ENCODE measurements around the gene CFAP46. TPM values are rescaled to one million over a fixed set of nuclear protein-coding genes. Genes with fewer than 3 reads are reported as not detected.
"Not testable (repeated sequence)": the region's sequence is repeated elsewhere in the genome, so short reads cannot be mapped to it uniquely, and the experiment has no call there.

The CFAP46 gene
- total RNA-seq, 2 experiments from 2014 or later, result 1.1 to 1.5 TPM

DNA sequence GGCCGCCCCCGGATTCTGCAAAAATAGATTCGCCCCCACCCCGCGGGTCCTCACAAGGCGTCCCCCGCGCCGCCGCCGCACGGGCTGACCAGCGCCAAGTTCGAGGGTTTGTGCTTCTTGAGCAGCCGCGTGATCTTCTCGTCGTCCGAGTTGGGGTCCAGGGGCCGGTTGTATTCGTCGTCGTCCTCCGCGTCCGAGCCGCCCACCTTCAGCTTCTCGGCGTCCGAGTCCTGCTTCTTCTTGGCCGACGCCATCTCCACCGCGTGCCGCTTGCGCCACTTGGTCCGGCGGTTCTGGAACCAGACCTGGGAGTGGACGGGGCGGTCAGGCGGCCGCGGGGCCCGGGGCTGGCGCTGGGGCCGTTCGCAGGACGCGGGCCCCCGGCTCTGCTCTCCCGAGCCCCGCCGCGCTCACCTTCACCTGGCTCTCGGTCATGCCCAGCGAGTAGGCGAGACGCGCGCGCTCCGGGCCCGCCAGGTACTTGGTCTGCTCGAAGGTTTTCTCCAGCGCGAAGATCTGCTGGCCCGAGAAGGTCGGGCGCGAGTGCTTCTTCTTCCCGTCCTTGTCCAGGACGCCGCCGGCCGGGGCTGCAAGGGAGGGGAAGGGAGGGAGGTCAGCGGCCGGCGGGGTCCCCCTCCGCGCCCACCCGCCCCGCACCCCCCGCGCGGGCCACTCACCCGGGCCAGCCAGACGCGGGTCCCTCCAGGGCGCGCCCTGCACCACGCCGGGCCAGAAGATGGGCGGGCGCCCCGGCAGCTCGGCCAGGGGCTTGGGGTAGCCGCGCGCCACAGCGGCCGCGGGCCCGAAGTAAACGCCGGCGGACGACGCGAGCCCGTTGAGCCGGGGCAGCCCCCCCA lies 157.3 kb downstream of the CFAP46 start:
- H3K9me3 Mint-ChIP-seq, result no peaks in the 10 kb centered on the region
- no peak overlapping the region for H3K4me3 Mint-ChIP-seq
- H3K36me3 Mint-ChIP-seq, result peaks cover 18% of the 10 kb centered on the region
- DNase-seq, result no peak
- no peaks in the 10 kb centered on the region for H3K4me1 Mint-ChIP-seq
- peaks cover 36% of the 10 kb centered on the region for H3K27me3 Mint-ChIP-seq
- no peak overlapping the region for H3K27ac Mint-ChIP-seq

DNA sequence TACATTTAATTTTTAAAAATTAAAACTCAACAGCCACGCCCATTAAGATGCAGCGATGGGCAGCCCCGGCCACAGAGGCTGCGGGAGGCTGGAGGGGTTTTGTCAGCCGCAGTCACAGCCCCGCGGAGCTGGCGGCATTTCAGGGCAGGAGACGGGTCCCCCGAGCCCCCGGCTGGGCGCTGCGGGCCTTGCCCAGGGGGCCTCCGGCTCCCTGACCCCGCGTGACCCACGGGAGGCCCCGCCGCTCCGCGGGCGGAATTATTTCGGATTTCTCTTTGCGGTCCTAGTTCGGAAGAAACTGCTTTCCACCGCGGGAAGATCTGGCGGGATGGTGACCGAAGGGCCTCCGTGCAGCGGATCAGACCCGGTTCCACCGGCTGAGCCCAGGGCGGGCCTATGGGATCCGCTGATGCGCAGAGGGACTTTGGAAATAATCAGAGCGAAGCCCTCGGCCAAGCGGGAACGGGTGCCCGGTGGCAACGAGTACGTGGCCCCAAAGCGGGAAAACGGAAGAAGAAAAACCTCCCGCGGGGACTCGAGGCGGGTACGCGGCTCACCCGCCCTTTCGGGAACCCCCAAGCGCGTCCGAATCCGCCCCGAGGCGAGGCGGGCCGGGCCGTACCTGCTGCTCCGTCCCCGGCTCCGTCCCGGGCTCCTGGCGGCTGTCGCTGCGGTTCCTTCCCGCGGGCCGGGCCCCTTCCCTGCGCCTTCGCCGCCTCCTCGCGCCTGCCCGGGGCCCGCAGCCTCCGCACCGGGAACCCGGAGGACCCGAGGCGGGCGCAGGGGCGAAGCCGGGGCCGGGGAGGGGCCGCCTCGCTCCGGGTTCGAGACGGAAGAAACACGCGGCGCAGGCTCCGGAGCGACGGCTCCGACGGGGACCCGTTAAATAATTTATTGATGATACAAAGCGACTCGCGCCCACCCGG lies 158.2 kb downstream of the CFAP46 start:
- Mint-ChIP-seq H3K36me3 (peaks cover 21% of the 10 kb centered on the region), H3K4me3 (no peak overlapping the region), H3K27me3 (peaks cover 30% of the 10 kb centered on the region), H3K27ac (no peak overlapping the region), H3K4me1 (no peaks in the 10 kb centered on the region), H3K9me3 (no peaks in the 10 kb centered on the region)
- DNase-seq, result no peak

DNA sequence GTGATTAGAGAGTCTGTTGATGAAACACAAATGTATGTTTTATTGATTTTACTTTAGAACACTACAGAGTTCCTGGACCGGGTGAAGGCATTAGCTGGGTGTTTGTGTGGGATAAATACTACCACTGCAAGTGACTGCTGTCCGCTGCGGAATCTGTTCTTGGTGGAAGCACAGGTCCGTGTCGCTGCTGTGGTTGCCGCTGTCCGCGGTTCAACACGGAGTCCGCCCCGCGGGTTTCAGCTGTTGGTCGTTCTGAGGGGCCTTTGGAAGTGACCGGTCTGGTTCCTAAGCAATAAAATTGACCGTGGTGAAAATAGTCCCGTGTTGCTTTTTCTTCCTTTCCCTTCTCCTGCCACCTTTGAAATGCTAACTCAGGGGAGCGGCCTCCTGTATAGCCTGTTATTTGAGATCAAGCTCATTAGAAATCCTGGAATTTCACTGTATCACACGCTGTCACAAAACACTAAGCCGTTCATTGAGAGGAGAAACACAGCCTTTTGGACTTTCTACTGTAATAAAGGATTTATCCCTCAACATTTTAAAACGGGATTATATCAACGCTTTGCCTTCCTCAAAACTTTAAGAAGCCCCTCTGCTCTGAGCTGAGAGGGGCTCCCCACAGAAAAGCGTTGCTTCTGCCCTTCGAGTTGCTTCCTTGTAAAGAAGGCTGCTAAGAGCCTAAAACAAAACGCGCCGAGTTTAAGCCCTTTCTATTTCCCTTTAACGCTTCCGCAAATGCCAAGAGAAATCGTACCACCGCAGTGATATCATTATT lies 159.0 kb downstream of the CFAP46 start:
- no peak for DNase-seq
- Mint-ChIP-seq H3K27me3 (peaks cover 26% of the 10 kb centered on the region), H3K27ac (no peak overlapping the region), H3K9me3 (no peaks in the 10 kb centered on the region), H3K36me3 (peaks cover 21% of the 10 kb centered on the region), H3K4me3 (no peak overlapping the region), H3K4me1 (no peaks in the 10 kb centered on the region)

DNA sequence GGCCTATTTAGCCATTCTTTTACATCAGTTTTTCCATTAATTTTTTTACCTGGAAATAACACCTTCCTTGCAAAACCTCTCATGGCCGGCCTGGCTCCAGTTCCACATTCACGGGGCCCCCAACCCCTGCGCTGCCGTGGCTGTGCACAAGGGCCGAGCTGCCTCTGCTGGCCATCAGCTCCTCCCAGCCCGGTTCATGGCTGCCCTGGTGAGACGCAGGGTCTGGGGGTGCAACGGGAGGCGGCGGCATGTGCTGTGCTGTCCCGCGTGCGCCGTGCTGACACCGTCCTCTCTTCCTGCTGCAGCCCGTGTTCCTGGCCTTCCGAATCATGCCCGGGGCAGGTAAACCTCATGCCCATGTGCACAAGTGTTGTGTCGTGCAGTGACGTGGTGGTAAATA lies 160.8 kb downstream of the CFAP46 start:
- no peak overlapping the region for H3K27ac Mint-ChIP-seq
- H3K9me3 Mint-ChIP-seq, result no peaks in the 10 kb centered on the region
- H3K36me3 Mint-ChIP-seq, result peaks cover 21% of the 10 kb centered on the region
- H3K4me3 Mint-ChIP-seq, result no peak overlapping the region
- DNase-seq, result no peak
- H3K4me1 Mint-ChIP-seq, result no peaks in the 10 kb centered on the region
- peaks cover 26% of the 10 kb centered on the region for H3K27me3 Mint-ChIP-seq

DNA sequence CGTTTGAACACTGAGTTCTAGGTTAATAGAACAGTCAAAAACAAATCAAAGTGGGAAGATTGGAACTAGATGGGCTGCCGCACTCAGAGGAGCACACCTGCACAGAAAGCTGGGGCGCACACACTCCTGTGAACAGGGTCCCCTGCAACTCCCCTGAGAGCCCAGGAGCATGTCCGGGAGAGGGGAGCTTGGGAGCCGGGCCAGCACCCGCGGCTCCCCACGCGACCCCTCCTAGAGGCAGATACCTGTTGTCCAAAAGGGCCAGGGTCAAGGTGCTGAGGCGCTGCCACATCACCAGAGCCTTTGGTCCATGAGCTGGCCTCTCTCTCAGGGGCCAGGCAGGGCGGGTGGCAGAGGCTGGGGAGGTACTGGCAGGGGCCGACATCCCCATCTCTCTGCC lies 162.0 kb downstream of the CFAP46 start:
- Mint-ChIP-seq H3K4me3 (no peak overlapping the region), H3K27me3 (peaks cover 23% of the 10 kb centered on the region), H3K36me3 (peaks cover 21% of the 10 kb centered on the region), H3K4me1 (no peaks in the 10 kb centered on the region), H3K27ac (no peak overlapping the region), H3K9me3 (no peaks in the 10 kb centered on the region)
- no peak for DNase-seq

DNA sequence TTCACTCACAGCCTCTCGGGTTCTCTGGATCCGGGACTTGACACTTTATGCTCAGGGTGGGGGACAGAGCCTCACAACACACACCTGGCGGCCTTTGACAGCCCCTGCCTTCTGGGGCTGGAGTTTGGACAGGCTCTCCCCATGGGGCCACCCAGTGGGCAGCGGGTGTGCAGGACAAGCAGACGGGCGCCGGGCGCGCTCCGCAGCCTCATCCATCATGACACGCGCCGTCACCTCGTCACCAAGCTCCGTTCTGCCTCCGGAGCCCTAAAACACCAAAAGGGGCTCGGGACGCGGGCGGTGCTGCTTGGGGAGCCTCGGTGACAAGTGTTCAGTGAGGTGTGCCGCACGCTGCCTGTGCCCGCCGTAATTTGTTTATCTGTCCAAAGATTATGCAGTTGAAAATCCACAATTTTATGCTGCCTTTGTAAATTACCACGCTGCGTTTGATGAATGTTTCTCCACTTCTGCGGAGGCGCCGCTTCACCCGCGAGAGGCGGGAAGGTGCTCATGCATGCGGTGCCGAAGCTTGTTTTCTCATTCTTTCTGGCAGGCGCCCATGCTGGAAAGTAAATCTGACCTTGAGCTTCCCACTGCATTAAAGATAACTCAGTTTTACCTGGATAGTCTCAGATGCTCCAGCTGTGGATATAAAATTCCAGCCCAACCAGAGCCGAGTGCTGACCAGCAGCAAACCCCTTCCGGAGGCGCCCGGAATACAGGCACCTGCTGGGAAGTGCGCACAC lies 162.6 kb downstream of the CFAP46 start:
- H3K4me1 Mint-ChIP-seq, result no peaks in the 10 kb centered on the region
- no peak overlapping the region for H3K27ac Mint-ChIP-seq
- DNase-seq, result no peak
- H3K27me3 Mint-ChIP-seq, result peaks cover 17% of the 10 kb centered on the region
- no peak overlapping the region for H3K4me3 Mint-ChIP-seq
- peaks cover 21% of the 10 kb centered on the region for H3K36me3 Mint-ChIP-seq
- no peaks in the 10 kb centered on the region for H3K9me3 Mint-ChIP-seq

DNA sequence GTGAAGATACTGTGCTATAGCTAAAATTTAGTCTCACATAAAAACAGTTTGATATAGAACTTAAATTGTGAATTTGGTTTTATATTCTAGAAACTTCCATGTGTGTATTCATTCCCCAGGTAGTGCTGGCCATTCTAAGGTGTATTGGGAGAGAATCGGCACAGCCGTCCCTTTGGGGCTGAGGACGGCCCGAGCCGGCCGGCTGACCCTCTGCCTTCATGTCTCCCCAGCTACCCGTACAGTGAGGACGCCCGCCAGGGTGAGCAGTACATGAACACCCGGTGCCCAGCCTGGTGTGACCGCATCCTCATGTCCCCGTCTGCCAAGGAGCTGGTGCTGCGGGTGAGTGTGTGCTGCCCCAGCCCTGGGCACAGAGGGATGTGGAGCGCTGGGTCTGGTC lies 164.9 kb downstream of the CFAP46 start:
- H3K27ac Mint-ChIP-seq, result no peak overlapping the region
- peaks cover 16% of the 10 kb centered on the region for H3K36me3 Mint-ChIP-seq
- no peaks in the 10 kb centered on the region for H3K4me1 Mint-ChIP-seq
- DNase-seq, result no peak
- no peak overlapping the region for H3K4me3 Mint-ChIP-seq
- no peaks in the 10 kb centered on the region for H3K27me3 Mint-ChIP-seq
- H3K9me3 Mint-ChIP-seq, result no peaks in the 10 kb centered on the region

DNA sequence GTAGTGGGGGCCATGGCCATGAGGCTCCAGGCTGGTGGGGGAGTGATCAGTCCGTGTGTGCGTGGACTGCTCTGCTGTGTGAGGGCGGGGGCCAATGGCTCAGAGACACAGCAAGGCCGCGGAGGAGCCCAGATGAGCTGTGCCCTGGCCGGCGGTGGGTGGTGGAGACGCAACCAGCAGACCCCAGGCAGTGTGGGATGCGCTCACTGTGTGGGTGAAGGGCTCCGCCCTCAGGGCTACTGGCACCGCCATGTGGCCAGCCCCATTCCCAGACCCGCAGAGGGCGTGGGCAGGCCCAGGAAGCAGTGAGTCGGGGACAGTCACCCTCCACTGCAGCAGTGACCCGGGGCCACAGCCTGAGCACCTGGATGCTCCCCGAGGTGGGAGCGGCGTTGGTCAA lies 165.5 kb downstream of the CFAP46 start:
- H3K27me3 Mint-ChIP-seq, result no peaks in the 10 kb centered on the region
- no peaks in the 10 kb centered on the region for H3K4me1 Mint-ChIP-seq
- H3K4me3 Mint-ChIP-seq, result no peak overlapping the region

DNA sequence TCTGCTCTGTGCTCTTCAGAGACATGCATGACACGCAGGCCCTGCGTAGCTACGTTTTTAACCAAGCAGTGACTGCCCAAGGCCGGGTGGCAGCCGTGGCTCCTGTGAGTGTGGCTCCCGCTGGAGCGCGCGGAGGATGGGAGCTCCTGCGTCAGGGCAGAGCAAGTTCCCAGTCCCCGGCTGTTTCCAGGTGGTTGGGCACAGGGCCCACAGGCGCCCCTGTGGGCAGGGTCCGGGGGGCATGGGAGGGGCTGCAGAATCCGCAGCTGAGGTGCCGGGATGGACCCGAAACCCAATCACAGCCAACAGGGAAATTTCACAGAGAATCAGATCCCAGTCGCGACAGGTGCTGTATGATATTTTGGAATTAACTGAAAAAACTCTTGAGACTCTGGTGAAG lies 166.2 kb downstream of the CFAP46 start:
- H3K4me1 Mint-ChIP-seq, result no peaks in the 10 kb centered on the region
- H3K4me3 Mint-ChIP-seq, result no peak overlapping the region
- H3K36me3 Mint-ChIP-seq, result peaks cover 10% of the 10 kb centered on the region
- H3K27ac Mint-ChIP-seq, result no peak overlapping the region
- H3K9me3 Mint-ChIP-seq, result no peaks in the 10 kb centered on the region
- no peaks in the 10 kb centered on the region for H3K27me3 Mint-ChIP-seq
- no peak for DNase-seq

More for the DNA sequence above, 165.5 kb downstream of the CFAP46 start:
- Mint-ChIP-seq H3K9me3 (no peaks in the 10 kb centered on the region), H3K36me3 (peaks cover 13% of the 10 kb centered on the region), H3K27ac (no peak overlapping the region)
- DNase-seq, result no peak

DNA sequence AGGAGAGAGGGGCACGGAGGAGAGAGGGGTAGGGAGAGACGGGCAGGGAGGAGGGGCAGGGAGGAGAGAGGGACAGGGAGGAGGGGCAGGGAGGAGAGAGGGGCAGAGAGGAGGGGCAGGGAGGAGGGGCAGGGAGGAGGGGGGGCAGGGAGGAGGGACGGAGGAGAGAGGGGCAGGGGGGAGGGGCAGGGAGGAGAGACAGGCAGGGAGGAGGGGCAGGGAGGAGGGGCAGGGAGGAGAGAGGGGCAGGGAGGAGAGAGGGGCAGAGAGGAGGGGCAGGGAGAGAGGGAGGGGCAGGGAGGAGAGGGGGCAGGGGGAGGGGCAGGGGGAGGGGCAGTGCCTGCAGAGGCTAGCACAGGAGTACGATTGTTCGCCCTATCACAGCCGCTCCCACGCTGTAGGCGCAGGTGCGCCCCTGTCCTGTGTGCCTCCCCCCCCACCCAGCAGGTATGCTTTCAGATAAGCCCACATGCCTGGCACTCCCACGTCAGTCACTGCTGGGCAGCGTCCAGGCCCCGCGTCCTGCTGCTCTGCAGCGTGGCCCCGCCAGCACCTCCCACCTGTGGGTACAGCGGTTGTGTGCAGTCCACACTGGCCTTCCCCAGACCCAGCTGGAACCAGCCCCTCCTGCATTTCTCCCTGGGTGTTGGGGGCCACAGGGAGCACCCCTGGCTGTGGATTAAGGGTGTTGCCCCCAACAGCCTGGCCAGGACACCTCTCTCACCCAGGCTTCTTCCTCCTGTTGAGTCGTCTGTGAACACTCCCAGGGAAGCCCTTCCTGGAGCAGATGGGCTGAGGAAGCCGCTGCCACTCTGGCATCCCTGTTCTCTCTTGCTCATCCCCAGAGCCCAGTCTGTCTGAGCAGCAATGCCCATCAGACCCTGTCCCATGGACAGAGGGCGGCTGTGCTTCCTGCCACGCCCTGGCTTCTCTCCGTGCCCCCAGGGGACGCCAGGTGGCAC lies 167.2 kb downstream of the CFAP46 start:
- no peak overlapping the region for H3K4me3 Mint-ChIP-seq
- H3K27ac Mint-ChIP-seq, result no peak overlapping the region
- DNase-seq, result no peak
- no peaks in the 10 kb centered on the region for H3K27me3 Mint-ChIP-seq
- no peaks in the 10 kb centered on the region for H3K4me1 Mint-ChIP-seq
- peaks cover 16% of the 10 kb centered on the region for H3K36me3 Mint-ChIP-seq
- H3K9me3 Mint-ChIP-seq, result no peaks in the 10 kb centered on the region

DNA sequence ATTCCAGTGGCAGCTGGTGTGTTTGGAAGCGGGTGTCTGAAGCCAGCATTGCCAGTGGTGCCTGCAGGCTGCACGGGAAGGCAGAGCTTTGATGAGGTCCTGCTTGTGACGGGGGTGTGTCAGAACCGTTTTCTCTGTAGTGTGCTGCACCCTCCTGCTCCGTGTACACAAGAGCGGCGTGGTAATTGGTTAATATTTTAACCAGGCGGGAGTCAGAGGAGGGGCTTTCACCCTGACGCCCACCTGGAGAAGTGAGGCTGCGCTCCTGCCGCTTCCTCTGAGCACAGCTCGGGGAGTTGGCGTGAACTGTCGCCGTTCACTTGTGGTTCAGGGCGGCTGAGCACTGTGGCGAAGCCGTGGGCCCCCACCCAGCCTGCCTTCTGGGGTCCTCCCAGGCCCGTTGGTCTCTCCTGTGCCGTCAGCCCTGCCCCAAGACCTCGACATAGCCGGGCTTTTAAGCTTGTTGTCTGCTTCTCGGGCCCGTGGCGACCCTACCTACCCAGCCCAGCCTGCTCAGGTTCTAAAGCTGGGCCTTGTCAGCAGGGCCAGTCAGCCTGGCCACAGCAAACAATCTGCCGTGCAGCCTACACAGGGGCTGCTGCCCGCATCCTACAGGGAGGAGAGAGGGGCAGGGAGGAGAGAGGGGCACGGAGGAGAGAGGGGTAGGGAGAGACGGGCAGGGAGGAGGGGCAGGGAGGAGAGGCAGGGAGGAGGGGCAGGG lies 168.0 kb downstream of the CFAP46 start:
- no peaks in the 10 kb centered on the region for H3K27me3 Mint-ChIP-seq

DNA sequence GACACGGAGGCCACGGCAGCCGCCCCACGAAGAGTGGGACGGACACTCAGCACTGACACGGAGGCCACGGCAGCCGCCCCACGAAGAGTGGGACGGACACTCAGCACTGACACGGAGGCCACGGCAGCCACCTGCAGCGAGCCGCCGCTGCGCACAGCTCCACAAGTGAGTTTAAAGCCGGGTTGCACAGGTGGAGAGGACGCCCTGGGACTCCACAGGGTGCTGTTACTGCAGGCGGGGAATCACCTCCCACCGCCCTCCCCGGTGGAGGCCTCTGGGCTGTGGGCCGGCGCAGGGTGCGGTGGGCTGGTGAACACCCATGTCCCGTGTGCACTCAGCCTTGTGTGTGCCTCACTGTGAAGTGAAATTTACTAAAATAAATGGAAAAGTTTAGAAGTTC lies 169.6 kb downstream of the CFAP46 start:
- not testable (repeated sequence) for H3K4me1 Mint-ChIP-seq, H3K4me3 Mint-ChIP-seq, H3K9me3 Mint-ChIP-seq, DNase-seq, H3K27me3 Mint-ChIP-seq, H3K27ac Mint-ChIP-seq
- H3K36me3 Mint-ChIP-seq, result peaks cover 16% of the 10 kb centered on the region

More for the DNA sequence above, 168.0 kb downstream of the CFAP46 start:
- DNase-seq, result no peak
- Mint-ChIP-seq H3K36me3 (peaks cover 12% of the 10 kb centered on the region), H3K27ac (no peak overlapping the region), H3K4me3 (no peak overlapping the region), H3K4me1 (no peaks in the 10 kb centered on the region), H3K9me3 (no peaks in the 10 kb centered on the region)

Data from activated naive CD8-positive, alpha-beta T cell treated with anti-CD3 and anti-CD28 coated beads for 36 hours (primary cell).